ENCODE results near the gene AGTR2. TPM values are rescaled to one million over a fixed set of nuclear protein-coding genes. Genes with fewer than 3 reads are reported as not detected.

The AGTR2 gene
- total RNA-seq, 2 donors from 2014 or later = not detected

DNA sequence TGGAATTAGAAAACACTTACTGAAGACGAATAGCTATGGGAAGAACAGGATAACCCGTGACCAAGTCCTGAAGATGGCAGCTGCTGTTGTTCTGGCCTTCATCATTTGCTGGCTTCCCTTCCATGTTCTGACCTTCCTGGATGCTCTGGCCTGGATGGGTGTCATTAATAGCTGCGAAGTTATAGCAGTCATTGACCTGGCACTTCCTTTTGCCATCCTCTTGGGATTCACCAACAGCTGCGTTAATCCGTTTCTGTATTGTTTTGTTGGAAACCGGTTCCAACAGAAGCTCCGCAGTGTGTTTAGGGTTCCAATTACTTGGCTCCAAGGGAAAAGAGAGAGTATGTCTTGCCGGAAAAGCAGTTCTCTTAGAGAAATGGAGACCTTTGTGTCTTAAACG lies 2.4 kb downstream of the AGTR2 start:
- TF ChIP-seq, protein P1, sequence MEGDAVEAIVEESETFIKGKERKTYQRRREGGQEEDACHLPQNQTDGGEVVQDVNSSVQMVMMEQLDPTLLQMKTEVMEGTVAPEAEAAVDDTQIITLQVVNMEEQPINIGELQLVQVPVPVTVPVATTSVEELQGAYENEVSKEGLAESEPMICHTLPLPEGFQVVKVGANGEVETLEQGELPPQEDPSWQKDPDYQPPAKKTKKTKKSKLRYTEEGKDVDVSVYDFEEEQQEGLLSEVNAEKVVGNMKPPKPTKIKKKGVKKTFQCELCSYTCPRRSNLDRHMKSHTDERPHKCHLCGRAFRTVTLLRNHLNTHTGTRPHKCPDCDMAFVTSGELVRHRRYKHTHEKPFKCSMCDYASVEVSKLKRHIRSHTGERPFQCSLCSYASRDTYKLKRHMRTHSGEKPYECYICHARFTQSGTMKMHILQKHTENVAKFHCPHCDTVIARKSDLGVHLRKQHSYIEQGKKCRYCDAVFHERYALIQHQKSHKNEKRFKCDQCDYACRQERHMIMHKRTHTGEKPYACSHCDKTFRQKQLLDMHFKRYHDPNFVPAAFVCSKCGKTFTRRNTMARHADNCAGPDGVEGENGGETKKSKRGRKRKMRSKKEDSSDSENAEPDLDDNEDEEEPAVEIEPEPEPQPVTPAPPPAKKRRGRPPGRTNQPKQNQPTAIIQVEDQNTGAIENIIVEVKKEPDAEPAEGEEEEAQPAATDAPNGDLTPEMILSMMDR (conservative IDR thresholded peaks at IDR 0.05) = no peak
- Mint-ChIP-seq H3K36me3 (ENCODE audit: low read depth) (no peaks in the 10 kb centered on the region), H3K4me1 (peaks cover 17% of the 10 kb centered on the region), H3K27me3 (ENCODE audit: insufficient read depth) (no peaks in the 10 kb centered on the region), H3K27ac (no peak overlapping the region), H3K4me3 (no peak overlapping the region), H3K9me3 (no peaks in the 10 kb centered on the region)
- Histone ChIP-seq H3K9me3 (ENCODE audit: control insufficient read depth, low read length) (no peaks in the 10 kb centered on the region), H3K4me3 (ENCODE audit: low read length) (no peak overlapping the region), H3K4me1 (ENCODE audit: control insufficient read depth, insufficient read depth, low read length) (no peaks in the 10 kb centered on the region), H3K27me3 (ENCODE audit: control insufficient read depth, insufficient read depth, low read length, poor library complexity, severe bottlenecking) (no peaks in the 10 kb centered on the region), H3K36me3 (ENCODE audit: control insufficient read depth, insufficient read depth, low read length) (no peaks in the 10 kb centered on the region), H3K27ac (ENCODE audit: low read depth, low read length) (no peak overlapping the region), H3K9ac (ENCODE audit: extremely low read depth, low read length, poor library complexity, severe bottlenecking) (no peak overlapping the region)
- no peak for DNase-seq
- WGBS, 2 experiments (ENCODE audit: insufficient coverage in 1 of 2, insufficient read length in 1 of 2) = 90 to 93% methylated on average over 5 to 9 of the region's 9 CpGs

- TF ChIP-seq, protein P1 (conservative IDR thresholded peaks at IDR 0.05) = no peak
- Mint-ChIP-seq H3K27ac (no peak overlapping the region), H3K4me3 (no peak overlapping the region), H3K4me1 (peaks cover 5% of the 10 kb centered on the region), H3K36me3 (ENCODE audit: low read depth) (peaks cover 2% of the 10 kb centered on the region), H3K9me3 (peaks cover 18% of the 10 kb centered on the region), H3K27me3 (ENCODE audit: insufficient read depth) (no peaks in the 10 kb centered on the region)
- no peak overlapping the region for H3K9ac ChIP-seq (ENCODE audit: extremely low read depth, low read length, poor library complexity, severe bottlenecking)
- H3K9me3 ChIP-seq (ENCODE audit: control insufficient read depth, low read length) = no peaks in the 10 kb centered on the region
- WGBS, 2 experiments (ENCODE audit: insufficient coverage in 1 of 2, insufficient read length in 1 of 2) = 100% methylated on average over 1 of the region's 1 CpG; no CpG with 5 or more reads in 1 of the 2 experiments
- no peaks in the 10 kb centered on the region for H3K4me1 ChIP-seq (ENCODE audit: control insufficient read depth, insufficient read depth, low read length)
- no peak overlapping the region for H3K27ac ChIP-seq (ENCODE audit: low read depth, low read length)
- no peak for DNase-seq
- H3K27me3 ChIP-seq (ENCODE audit: control insufficient read depth, insufficient read depth, low read length, poor library complexity, severe bottlenecking) = no peaks in the 10 kb centered on the region
- no peak overlapping the region for H3K4me3 ChIP-seq (ENCODE audit: low read length)
- no peaks in the 10 kb centered on the region for H3K36me3 ChIP-seq (ENCODE audit: control insufficient read depth, insufficient read depth, low read length)
Measured at GRCh38 chrX:116181300-116181699, 10.8 kb downstream of the AGTR2 start.

GRCh38 chrX:116185163-116185562 lies 14.6 kb downstream of the AGTR2 start:
- Histone ChIP-seq H3K9ac (ENCODE audit: extremely low read depth, low read length, poor library complexity, severe bottlenecking) (no peak overlapping the region), H3K9me3 (ENCODE audit: control insufficient read depth, low read length) (no peaks in the 10 kb centered on the region), H3K4me3 (ENCODE audit: low read length) (no peak overlapping the region), H3K27me3 (ENCODE audit: control insufficient read depth, insufficient read depth, low read length, poor library complexity, severe bottlenecking) (no peaks in the 10 kb centered on the region), H3K36me3 (ENCODE audit: control insufficient read depth, insufficient read depth, low read length) (no peaks in the 10 kb centered on the region), H3K27ac (ENCODE audit: low read depth, low read length) (no peak overlapping the region), H3K4me1 (ENCODE audit: control insufficient read depth, insufficient read depth, low read length) (no peaks in the 10 kb centered on the region)
- peaks cover 36% of the 10 kb centered on the region for H3K9me3 Mint-ChIP-seq
- peaks cover 2% of the 10 kb centered on the region for H3K36me3 Mint-ChIP-seq (ENCODE audit: low read depth)
- no peaks in the 10 kb centered on the region for H3K27me3 Mint-ChIP-seq (ENCODE audit: insufficient read depth)
- no peak for DNase-seq
- TF ChIP-seq, protein P1 (conservative IDR thresholded peaks at IDR 0.05) = no peak
- no peak overlapping the region for H3K27ac Mint-ChIP-seq
- no peak overlapping the region for H3K4me3 Mint-ChIP-seq
- H3K4me1 Mint-ChIP-seq = peaks cover 5% of the 10 kb centered on the region
